DOHH2 (cell line): ENCODE data around the gene METAP1D.

Source experiments
- H3F3A ChIP-seq: fragments of 200-600 bp; sonication (generic), shearing (Covaris generic); 2 replicates; pipeline ENCODE4 v1.6.0; 2016; ENCODE audit warnings: antibody characterized with exemption, mild to moderate bottlenecking; ENCODE audit not compliant: control insufficient read depth, insufficient read depth
- H3K27ac ChIP-seq: fragments of 200-600 bp; sonication (generic); 2 replicates; pipeline ENCODE4 v1.5.1; 2014; ENCODE audit warnings: low read depth, mild to moderate bottlenecking, low read length, moderate library complexity
- H3K27me3 ChIP-seq: fragments of 200-600 bp; sonication (generic); 2 replicates; pipeline ENCODE4 v1.6.1; 2014; ENCODE audit warnings: mild to moderate bottlenecking, low read length, mixed read lengths; ENCODE audit not compliant: control insufficient read depth
- H3K36me3 ChIP-seq: fragments of 200-600 bp; sonication (generic); 2 replicates; pipeline ENCODE4 v1.6.1; 2014; ENCODE audit warnings: mild to moderate bottlenecking, low read length, moderate library complexity, mixed read lengths; ENCODE audit not compliant: control insufficient read depth
- H3K4me1 ChIP-seq: fragments of 200-600 bp; sonication (generic); 2 replicates; pipeline ENCODE4 v1.6.1; 2014; ENCODE audit warnings: mild to moderate bottlenecking, low read length, mixed read lengths; ENCODE audit not compliant: control insufficient read depth
- H3K4me2 ChIP-seq: fragments of 200-600 bp; sonication (generic); 2 replicates; pipeline ENCODE4 v1.6.0; 2014; ENCODE audit warnings: mild to moderate bottlenecking, low read length, moderate library complexity
- H3K4me3 ChIP-seq: fragments of 200-600 bp; sonication (generic); 2 replicates; pipeline ENCODE4 v1.5.1; 2014; ENCODE audit warnings: mild to moderate bottlenecking, low read length, mixed read lengths
- H3K79me2 ChIP-seq: fragments of 200-600 bp; sonication (generic); 2 replicates; pipeline ENCODE4 v1.6.1; 2014; ENCODE audit warnings: mild to moderate bottlenecking, low read length, mixed read lengths; ENCODE audit not compliant: control insufficient read depth
- H3K9me2 ChIP-seq: fragments of 200-600 bp; sonication (generic); replicated peaks from 2 replicates; pipeline ENCODE4 v1.6.1; 2014; ENCODE audit warnings: mild to moderate bottlenecking, low read length, mixed read lengths; ENCODE audit not compliant: control insufficient read depth
- H3K9me3 ChIP-seq: fragments of 200-600 bp; sonication (generic); 2 replicates; pipeline ENCODE4 v1.6.1; 2014; ENCODE audit warnings: antibody characterized with exemption, low read length, mixed read lengths; ENCODE audit not compliant: control insufficient read depth, insufficient read depth
- H4K20me1 ChIP-seq: fragments of 200-600 bp; sonication (generic); 2 replicates; pipeline ENCODE4 v1.6.0; 2014; ENCODE audit warnings: low read depth, mild to moderate bottlenecking, antibody characterized with exemption, low read length, moderate library complexity; ENCODE audit not compliant: control insufficient read depth, insufficient read depth
- CTCF ChIP-seq: fragments of 200-600 bp; sonication (generic); IDR thresholded peaks from one replicate; pipeline ENCODE4 v1.5.1; 2014; ENCODE audit warnings: antibody characterized with exemption, mild to moderate bottlenecking, low read depth, low read length; ENCODE audit not compliant: poor library complexity, severe bottlenecking
- EZH2phosphoT487 ChIP-seq: fragments of 200-600 bp; sonication (generic); IDR thresholded peaks from 2 replicates; pipeline ENCODE4 v1.6.1; 2017; ENCODE audit warnings: borderline replicate concordance, mild to moderate bottlenecking, antibody characterized with exemption, low read length, moderate library complexity, mixed read lengths

The METAP1D gene

GRCh38 chr2:172100935-172101820 lies 101.4 kb downstream of the METAP1D start:
- peaks cover 65% of the 10 kb centered on the region for H3K4me1 ChIP-seq
- no peaks in the 10 kb centered on the region for H3K9me3 ChIP-seq
- H3F3A ChIP-seq: peaks cover 5% of the 10 kb centered on the region; the same call in 1 of the 2 replicates
- peaks cover 72% of the 10 kb centered on the region for H3K27me3 ChIP-seq
- H3K27ac ChIP-seq: no peak overlapping the region
- TF ChIP-seq CTCF (peak; percentile 22), EZH2phosphoT487 (peak; percentile 95)
- H3K9me2 ChIP-seq: no peaks in the 10 kb centered on the region
- H3K4me3 ChIP-seq: peak overlapping the region; percentile 73
- H4K20me1 ChIP-seq: peaks cover 16% of the 10 kb centered on the region; the same call in 1 of the 2 replicates
- H3K4me2 ChIP-seq: peak overlapping the region; percentile 79
- H3K79me2 ChIP-seq: no peaks in the 10 kb centered on the region
- H3K36me3 ChIP-seq: no peaks in the 10 kb centered on the region

- H3K27ac ChIP-seq: no peak overlapping the region
- peaks cover 71% of the 10 kb centered on the region for H3K27me3 ChIP-seq
- H3K79me2 ChIP-seq: no peaks in the 10 kb centered on the region
- H3K4me2 ChIP-seq: peak overlapping the region; percentile 79
- no peaks in the 10 kb centered on the region for H3K36me3 ChIP-seq
- peaks cover 16% of the 10 kb centered on the region; the same call in 1 of the 2 replicates for H4K20me1 ChIP-seq
- H3K4me3 ChIP-seq: peak overlapping the region; percentile 73
- no peaks in the 10 kb centered on the region for H3K9me3 ChIP-seq
- H3F3A ChIP-seq: peaks cover 5% of the 10 kb centered on the region; the same call in 1 of the 2 replicates
- peaks cover 57% of the 10 kb centered on the region for H3K4me1 ChIP-seq
- TF ChIP-seq CTCF (peak; percentile 7), EZH2phosphoT487 (no peak)
- no peaks in the 10 kb centered on the region for H3K9me2 ChIP-seq
These were observed 102.2 kb downstream of the METAP1D start for GRCh38 chr2:172101821-172102390.

GRCh38 chr2:172102391-172103359 lies 102.9 kb downstream of the METAP1D start, which contains the start of gene DLX2:
Gene DLX2, minus strand, starts transcription at chr2:172102900. Its CDS starts 362 bp downstream, at chr2:172102538.
- Histone ChIP-seq H3K4me1 (peaks cover 53% of the 10 kb centered on the region), H3K27ac (no peak within 1 kb of the TSS)

More at GRCh38 chr2:172102391-172103359, 102.9 kb downstream of the METAP1D start, which contains the start of gene DLX2:
- Histone ChIP-seq H3K79me2 (no peaks in the 10 kb centered on the region), H3K36me3 (no peaks in the 10 kb centered on the region), H3F3A (peaks cover 5% of the 10 kb centered on the region; the same call in 1 of the 2 replicates), H3K27me3 (peaks cover 63% of the 10 kb centered on the region), H3K4me3 (peak within 1 kb of the TSS; percentile 73), H3K9me3 (no peaks in the 10 kb centered on the region), H4K20me1 (peaks cover 9% of the 10 kb centered on the region; the same call in 1 of the 2 replicates), H3K4me2 (peak within 1 kb of the TSS; percentile 79), H3K9me2 (no peaks in the 10 kb centered on the region)
- TF ChIP-seq EZH2phosphoT487: no peak
- TF ChIP-seq CTCF: no peak
